ENCODE results near the gene AMPD3.

- TF ChIP-seq CTCF (IDR thresholded peaks at IDR 0.05) (no peak), POLR2A (IDR thresholded peaks at IDR 0.05) (no peak), POLR2AphosphoS5 (IDR thresholded peaks at IDR 0.05) (no peak)
Measured at GRCh38 chr11:10493041-10493663, 38.1 kb downstream of the AMPD3 start.

All from sigmoid colon (tissue), 4 donors.